H9 (cell line): ENCODE data around the gene EVPL. TPM values are rescaled to one million over a fixed set of nuclear protein-coding genes. Genes with fewer than 3 reads are reported as not detected.

Source experiments
- DNase-seq: peaks from one replicate; pipeline ENCODE4 v3.0.0-alpha.2; 2017
- H2AFZ ChIP-seq: one replicate; pipeline ENCODE4 v1.6.1; 2013; ENCODE audit warnings: mild to moderate bottlenecking, low read length, control low read depth, moderate library complexity
- H2AK5ac ChIP-seq: 2 replicates; pipeline ENCODE4 v1.6.1; 2013; ENCODE audit warnings: low read length, control low read depth, mixed read lengths; ENCODE audit not compliant: insufficient read length
- H2BK120ac ChIP-seq: one replicate; pipeline ENCODE4 v1.6.1; 2013; ENCODE audit warnings: low read depth, mild to moderate bottlenecking, low read length, control low read depth, inconsistent platforms; ENCODE audit not compliant: poor library complexity, severe bottlenecking
- H2BK12ac ChIP-seq: 2 replicates; pipeline ENCODE4 v1.6.1; 2013; ENCODE audit warnings: low read length, control low read depth, mixed read lengths, low read depth; ENCODE audit not compliant: insufficient read length
- H2BK15ac ChIP-seq: 2 replicates; pipeline ENCODE4 v1.6.1; 2013; ENCODE audit warnings: low read depth, low read length, control low read depth
- H2BK20ac ChIP-seq: one replicate; pipeline ENCODE4 v1.6.1; 2013; ENCODE audit warnings: low read depth, mild to moderate bottlenecking, low read length, control low read depth, inconsistent platforms; ENCODE audit not compliant: poor library complexity, severe bottlenecking
- H2BK5ac ChIP-seq: 2 replicates; pipeline ENCODE4 v1.6.1; 2013; ENCODE audit warnings: low read length, control low read depth, mixed read lengths; ENCODE audit not compliant: insufficient read length
- H3K14ac ChIP-seq: 2 replicates; pipeline ENCODE4 v1.6.1; 2013; ENCODE audit warnings: low read length, control low read depth; ENCODE audit not compliant: insufficient read depth
- H3K18ac ChIP-seq: 2 replicates; pipeline ENCODE4 v1.6.1; 2013; ENCODE audit warnings: low read depth, mild to moderate bottlenecking, mixed read lengths, low read length, control low read depth; ENCODE audit not compliant: insufficient read length
- H3K23ac ChIP-seq: 2 replicates; pipeline ENCODE4 v1.6.1; 2013; ENCODE audit warnings: low read length, control low read depth, mixed read lengths, low read depth; ENCODE audit not compliant: insufficient read length
- H3K23me2 ChIP-seq: 2 replicates; pipeline ENCODE4 v1.6.1; 2013; ENCODE audit warnings: low read depth, mild to moderate bottlenecking, mixed read lengths, low read length, control low read depth; ENCODE audit not compliant: insufficient read length, poor library complexity, severe bottlenecking
- H3K27ac ChIP-seq: 2 replicates; pipeline ENCODE4 v1.5.1; 2013; ENCODE audit warnings: low read length, control low read depth, mixed read lengths, low read depth; ENCODE audit not compliant: insufficient read length
- H3K27me3 ChIP-seq: 2 replicates; pipeline ENCODE4 v1.6.1; 2013; ENCODE audit warnings: low read length, control low read depth, inconsistent platforms; ENCODE audit not compliant: insufficient read depth
- H3K4ac ChIP-seq: 2 replicates; pipeline ENCODE4 v1.6.1; 2013; ENCODE audit warnings: low read depth, mild to moderate bottlenecking, control low read depth, inconsistent platforms, low read length, moderate library complexity
- H3K4me1 ChIP-seq: 2 replicates; pipeline ENCODE4 v1.6.1; 2013; ENCODE audit warnings: low read length, control low read depth, inconsistent platforms; ENCODE audit not compliant: insufficient read depth
- H3K4me2 ChIP-seq: 2 replicates; pipeline ENCODE4 v1.6.1; 2013; ENCODE audit warnings: low read length, control low read depth, mixed read lengths; ENCODE audit not compliant: insufficient read length, insufficient read depth
- H3K56ac ChIP-seq: 2 replicates; pipeline ENCODE4 v1.6.1; 2013; ENCODE audit warnings: low read depth, mild to moderate bottlenecking, mixed read lengths, low read length, control low read depth; ENCODE audit not compliant: insufficient read length
- H3K79me1 ChIP-seq: 2 replicates; pipeline ENCODE4 v1.6.1; 2013; ENCODE audit warnings: low read depth, mild to moderate bottlenecking, moderate library complexity, low read length, control low read depth, inconsistent platforms; ENCODE audit not compliant: insufficient read depth, poor library complexity, severe bottlenecking
- H3K79me2 ChIP-seq: 2 replicates; pipeline ENCODE4 v1.6.1; 2013; ENCODE audit warnings: low read length, control low read depth, inconsistent platforms; ENCODE audit not compliant: insufficient read depth
- H3K9ac ChIP-seq: 2 replicates; pipeline ENCODE4 v1.6.1; 2013; ENCODE audit warnings: low read length, control low read depth, mixed read lengths; ENCODE audit not compliant: insufficient read length; ENCODE audit errors: extremely low read depth
- H3K9me3 ChIP-seq: one replicate; pipeline ENCODE4 v1.6.1; 2013; ENCODE audit warnings: low read depth, low read length, inconsistent platforms; ENCODE audit not compliant: control insufficient read depth
- H3T11ph ChIP-seq: one replicate; pipeline ENCODE4 v1.6.1; 2013; ENCODE audit warnings: mild to moderate bottlenecking, low read length, control low read depth, inconsistent platforms
- H4K20me1 ChIP-seq: one replicate; pipeline ENCODE4 v1.6.1; 2013; ENCODE audit not compliant: control insufficient read depth, insufficient read length, insufficient read depth
- H4K5ac ChIP-seq: 2 replicates; pipeline ENCODE4 v1.6.1; 2013; ENCODE audit warnings: low read depth, mild to moderate bottlenecking, mixed read lengths, low read length, control low read depth; ENCODE audit not compliant: insufficient read length
- H4K8ac ChIP-seq: replicated peaks from 2 replicates; pipeline ENCODE4 v1.6.1; 2013; ENCODE audit warnings: low read length, control low read depth, mixed read lengths, low read depth; ENCODE audit not compliant: insufficient read length
- H4K91ac ChIP-seq: 2 replicates; pipeline ENCODE4 v1.6.1; 2013; ENCODE audit warnings: low read depth, mild to moderate bottlenecking, moderate library complexity, mixed read lengths, low read length, control low read depth; ENCODE audit not compliant: insufficient read length
- H3K27ac Mint-ChIP-seq, 3 experiments: 2 replicates in 2 of 3; 3 replicates in 1 of 3; pipeline ENCODE4 v1.8.0; 2020 to 2021; ENCODE audit warnings: mixed read lengths in 3 of 3, mild to moderate bottlenecking in 1 of 3, moderate library complexity in 1 of 3
- H3K27me3 Mint-ChIP-seq: 2 replicates; pipeline ENCODE4 v1.8.0; 2021; ENCODE audit warnings: low read depth, mild to moderate bottlenecking, moderate library complexity, mixed read lengths
- H3K36me3 Mint-ChIP-seq, 3 experiments: 2 replicates in 2 of 3; 3 replicates in 1 of 3; pipeline ENCODE4 v1.8.0; 2020 to 2021; ENCODE audit warnings: low read depth in 3 of 3, mixed read lengths in 3 of 3; ENCODE audit not compliant: insufficient read depth in 1 of 3
- H3K4me1 Mint-ChIP-seq, 2 experiments: 2 replicates each; pipeline ENCODE4 v1.8.0; 2020; ENCODE audit warnings: mixed read lengths in 2 of 2
- H3K4me3 Mint-ChIP-seq, 2 experiments: 2 replicates in 1 of 2; 3 replicates in 1 of 2; pipeline ENCODE4 v1.8.0; 2020 to 2021; ENCODE audit warnings: mild to moderate bottlenecking in 2 of 2, mixed read lengths in 2 of 2, moderate library complexity in 1 of 2
- H3K9me3 Mint-ChIP-seq, 2 experiments: 2 replicates in 1 of 2; 3 replicates in 1 of 2; pipeline ENCODE4 v1.8.0; 2020; ENCODE audit warnings: mild to moderate bottlenecking in 2 of 2, mixed read lengths in 2 of 2, moderate library complexity in 1 of 2
- WGBS: extraction: QIAGEN DNeasy Blood & Tissue Kit; methylation state at CpG from one replicate; pipeline ENCODE4 v1.1.7; 2013; ENCODE audit warnings: missing lambda C conversion rate, low lambda C conversion rate, mixed read lengths; ENCODE audit not compliant: insufficient read length; ENCODE audit errors: extremely low coverage; 5-methylcytosine and 5-hydroxymethylcytosine counted together
- total RNA-seq: library from RNA; stranded (reverse); gene quantifications from 2 replicates; pipeline ENCODE4 v1.2.1, GENCODE V29; 2021
- TF ChIP-seq, protein P1 (sequence below): fragments of 200-600 bp; sonication (generic); conservative IDR thresholded peaks from 3 replicates; pipeline ENCODE4 v1.8.0; 2021; ENCODE audit warnings: antibody characterized with exemption, mild to moderate bottlenecking

Gene EVPL
- total RNA-seq, 1 experiment from 2014 or later, result 0.48 TPM

DNA sequence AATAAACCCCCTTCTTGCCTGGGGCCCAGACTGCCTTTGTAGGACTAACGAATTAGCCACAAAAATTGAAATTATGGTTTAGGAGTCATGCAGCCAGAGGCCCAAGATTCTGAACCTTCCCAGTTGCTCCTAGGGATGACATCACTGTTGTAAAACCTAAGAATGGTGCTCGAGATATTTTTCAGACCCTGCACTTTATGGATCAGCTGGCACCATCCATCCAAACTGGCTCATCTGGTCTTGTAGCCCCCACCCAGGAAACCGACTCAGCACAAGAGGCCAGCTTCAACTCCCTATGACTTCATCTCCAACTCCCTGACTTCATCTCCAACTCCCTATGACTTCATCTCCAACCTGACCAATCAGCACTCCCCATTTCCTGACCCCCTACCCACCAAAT is 10.9 kb upstream of the EVPL start:
- H2BK20ac ChIP-seq, result no peak overlapping the region
- TF ChIP-seq, protein P1, sequence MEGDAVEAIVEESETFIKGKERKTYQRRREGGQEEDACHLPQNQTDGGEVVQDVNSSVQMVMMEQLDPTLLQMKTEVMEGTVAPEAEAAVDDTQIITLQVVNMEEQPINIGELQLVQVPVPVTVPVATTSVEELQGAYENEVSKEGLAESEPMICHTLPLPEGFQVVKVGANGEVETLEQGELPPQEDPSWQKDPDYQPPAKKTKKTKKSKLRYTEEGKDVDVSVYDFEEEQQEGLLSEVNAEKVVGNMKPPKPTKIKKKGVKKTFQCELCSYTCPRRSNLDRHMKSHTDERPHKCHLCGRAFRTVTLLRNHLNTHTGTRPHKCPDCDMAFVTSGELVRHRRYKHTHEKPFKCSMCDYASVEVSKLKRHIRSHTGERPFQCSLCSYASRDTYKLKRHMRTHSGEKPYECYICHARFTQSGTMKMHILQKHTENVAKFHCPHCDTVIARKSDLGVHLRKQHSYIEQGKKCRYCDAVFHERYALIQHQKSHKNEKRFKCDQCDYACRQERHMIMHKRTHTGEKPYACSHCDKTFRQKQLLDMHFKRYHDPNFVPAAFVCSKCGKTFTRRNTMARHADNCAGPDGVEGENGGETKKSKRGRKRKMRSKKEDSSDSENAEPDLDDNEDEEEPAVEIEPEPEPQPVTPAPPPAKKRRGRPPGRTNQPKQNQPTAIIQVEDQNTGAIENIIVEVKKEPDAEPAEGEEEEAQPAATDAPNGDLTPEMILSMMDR, result no peak
- no peaks in the 10 kb centered on the region for H3K9me3 ChIP-seq
- H3T11ph ChIP-seq, result no peak overlapping the region
- H3K14ac ChIP-seq, result no peak overlapping the region
- no peak overlapping the region for H3K9ac ChIP-seq
- H3K27ac ChIP-seq, result no peak overlapping the region
- H3K4ac ChIP-seq, result no peak overlapping the region
- no peak overlapping the region for H2BK5ac ChIP-seq
- H4K8ac ChIP-seq, result no peak overlapping the region
- Mint-ChIP-seq H3K27me3 (no peaks in the 10 kb centered on the region), H3K4me1 (peaks cover 39 to 59% of the 10 kb centered on the region in 2 experiments), H3K36me3 (peaks cover 24 to 50% (median 40%) of the 10 kb centered on the region in 3 experiments; a peak in 6 of 7 replicates), H3K4me3 (no peak overlapping the region; a peak in 1 of 5 replicates), H3K9me3 (no peaks in the 10 kb centered on the region), H3K27ac (peak overlapping the region in 1 of 3 experiments; percentile 46; a peak in 3 of 7 replicates)
- no peak overlapping the region for H2BK120ac ChIP-seq
- H3K23me2 ChIP-seq, result no peaks in the 10 kb centered on the region
- no peak overlapping the region for H3K56ac ChIP-seq
- H4K5ac ChIP-seq, result no peak overlapping the region
- H3K4me2 ChIP-seq, result no peak overlapping the region
- H3K79me1 ChIP-seq, result no peaks in the 10 kb centered on the region
- no CpG with 5 or more reads among the region's 3 CpGs for WGBS
- H3K4me1 ChIP-seq, result no peaks in the 10 kb centered on the region; the same call in 1 of the 2 replicates
- no peak overlapping the region for H3K18ac ChIP-seq
- no peak overlapping the region for H2AFZ ChIP-seq
- no peak overlapping the region for H3K23ac ChIP-seq
- no peak for DNase-seq
- no peak overlapping the region for H2BK15ac ChIP-seq
- H2AK5ac ChIP-seq, result no peak overlapping the region
- no peaks in the 10 kb centered on the region for H3K79me2 ChIP-seq
- no peaks in the 10 kb centered on the region for H3K27me3 ChIP-seq
- H4K91ac ChIP-seq, result no peak overlapping the region
- H4K20me1 ChIP-seq, result no peaks in the 10 kb centered on the region
- H2BK12ac ChIP-seq, result no peak overlapping the region
